PFSK-1 (cell line): ENCODE measurements around the gene TOP2A.

Experiments
- POLR2AphosphoS5 ChIP-seq: IDR thresholded peaks from 2 replicates; pipeline ENCODE4 v1.6.1; 2012; ENCODE audit warnings: low read depth, mild to moderate bottlenecking, control low read depth, low read length, moderate library complexity
- REST ChIP-seq, 2 experiments: IDR thresholded peaks; 2 replicates each; pipeline versions ENCODE4 v1.6.1 to v1.8.0; 2011 to 2012; ENCODE audit warnings: low read depth in 2 of 2, low read length in 2 of 2, control low read depth in 1 of 2, inconsistent platforms in 1 of 2, mild to moderate bottlenecking in 1 of 2, moderate library complexity in 1 of 2; ENCODE audit not compliant: insufficient read depth in 1 of 2
- SIN3A ChIP-seq: IDR thresholded peaks from 2 replicates; pipeline ENCODE4 v1.6.1; 2012; ENCODE audit warnings: mild to moderate bottlenecking, low read length, moderate library complexity, borderline replicate concordance; ENCODE audit not compliant: insufficient read depth
- TAF1 ChIP-seq: IDR thresholded peaks from 2 replicates; pipeline ENCODE4 v1.6.1; 2012; ENCODE audit warnings: low read length, control low read depth, borderline replicate concordance; ENCODE audit not compliant: insufficient read depth

GRCh38 chr17:40410082-40410481 lies 7.6 kb downstream of the TOP2A start:
- TF ChIP-seq REST (IDR thresholded peaks at IDR 0.05; ENCODE audit: insufficient read depth in 1 of 2, low read depth in 2 of 2, low read length in 2 of 2) (no peak), TAF1 (no peak), POLR2AphosphoS5 (no peak), SIN3A (no peak)
